Cerebellar cortex (tissue), 1 donor: Measurements from ENCODE around the gene SNAP91.

ENCODE experiments used
- DNase-seq: peaks from one replicate; pipeline ENCODE4 v3.0.0-alpha.2; 2015; ENCODE audit warnings: low spot score

Gene SNAP91

DNA sequence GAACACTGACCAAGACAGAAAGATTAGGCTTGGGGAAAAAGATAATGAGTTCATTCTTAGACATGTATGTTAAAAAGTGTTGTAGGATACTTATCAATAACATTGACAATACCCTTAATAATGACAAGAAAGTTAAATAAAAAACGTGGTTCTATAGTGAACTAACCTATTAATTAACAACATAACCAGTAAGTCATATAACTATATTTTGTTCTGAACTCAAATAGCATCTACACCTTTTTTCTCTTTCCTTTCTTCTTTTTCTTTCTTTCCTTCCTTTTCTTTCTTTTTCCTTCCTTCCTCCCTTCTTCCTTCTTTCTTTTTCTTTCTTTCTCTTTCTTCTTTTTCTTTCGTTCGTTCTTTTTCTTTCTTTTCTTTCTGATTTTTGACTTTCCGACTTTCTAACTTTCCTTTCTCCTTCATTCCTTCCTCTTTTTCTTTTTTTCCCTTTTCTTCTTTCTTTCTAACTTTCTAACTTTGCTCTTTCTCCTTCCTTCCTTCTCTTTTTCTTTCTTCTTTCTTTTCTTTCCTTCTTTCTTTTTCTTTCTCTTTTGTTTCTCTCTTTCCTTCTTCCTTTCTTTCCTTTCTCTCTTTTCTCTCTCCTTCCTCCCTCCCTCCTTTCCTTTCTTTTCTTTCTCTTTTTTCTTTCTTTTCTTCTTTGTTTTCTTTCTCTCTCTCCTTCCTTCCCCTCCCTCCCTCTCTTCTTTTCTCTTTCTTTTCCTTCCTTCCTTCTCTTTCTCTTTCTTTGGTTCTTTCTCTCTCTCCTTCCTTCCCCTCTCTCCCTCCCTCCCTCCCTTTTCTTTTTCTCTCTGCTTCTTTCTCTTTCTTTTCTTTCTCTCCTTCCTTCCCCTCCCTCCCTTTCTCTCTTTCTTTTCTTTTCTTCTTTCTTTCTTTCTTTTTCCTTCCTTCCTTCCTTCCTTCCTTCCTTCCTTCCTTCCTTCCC, 172.0 kb downstream of the SNAP91 start:
- DNase-seq: no peak

DNA sequence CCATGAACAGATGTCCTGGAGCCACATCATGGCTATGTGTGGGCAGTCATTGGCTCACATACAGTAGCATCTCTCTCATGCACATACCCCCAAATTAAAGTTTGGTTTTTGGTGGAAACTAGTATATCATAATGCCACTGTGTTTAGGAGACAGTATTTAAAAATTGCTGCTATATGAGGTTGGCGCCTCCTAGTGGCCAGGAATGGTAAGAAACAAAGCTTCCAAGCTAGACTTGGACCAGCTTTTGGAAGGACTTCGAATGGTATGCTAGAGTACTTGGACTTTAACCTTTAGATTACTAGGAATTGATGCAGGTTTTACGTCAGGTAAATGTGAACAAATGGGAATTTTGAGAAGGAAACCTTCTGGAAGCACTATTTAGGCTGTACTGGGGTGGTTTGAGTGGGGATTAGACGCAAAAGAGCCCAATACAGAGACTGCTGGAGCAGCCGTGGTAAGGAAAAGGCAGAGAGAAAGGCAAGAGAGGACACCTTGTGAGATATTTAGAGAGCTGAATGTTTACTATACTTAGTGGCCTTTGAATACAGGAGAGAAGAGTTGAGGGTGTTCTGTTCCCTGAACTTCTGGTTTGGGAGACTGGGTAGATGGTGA, 172.8 kb downstream of the SNAP91 start:
- peak; percentile 21 for DNase-seq

DNA sequence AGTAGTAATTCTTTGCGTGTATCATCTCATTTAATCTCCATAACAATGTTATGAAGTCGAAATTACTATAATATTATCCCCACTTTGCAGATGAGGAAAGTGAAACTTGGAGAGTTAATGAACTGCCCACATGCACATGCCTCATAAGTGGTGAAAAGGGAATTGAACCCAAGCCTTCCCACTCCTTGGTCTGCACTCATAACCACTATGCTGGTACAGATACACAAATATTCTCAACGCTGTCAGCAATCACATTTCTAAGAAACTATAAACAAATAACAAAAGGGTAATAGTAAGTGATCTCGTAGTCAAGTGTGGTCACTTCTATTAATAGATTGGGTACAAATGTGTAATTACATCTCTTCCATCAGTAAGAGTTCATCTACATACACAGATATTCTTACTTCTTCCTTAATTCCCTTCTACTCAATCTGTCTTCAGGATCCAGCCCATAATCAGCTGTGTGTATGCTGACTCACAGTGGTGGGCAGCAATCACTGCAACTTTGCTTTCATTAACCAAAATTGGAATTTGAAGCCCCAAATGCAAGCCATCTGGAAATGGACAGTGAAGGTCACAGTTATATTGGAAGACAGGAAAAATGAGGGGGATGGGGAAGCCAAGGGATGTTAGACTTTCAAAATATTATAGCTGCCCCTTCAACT, 190.0 kb downstream of the SNAP91 start:
- no peak for DNase-seq

DNA sequence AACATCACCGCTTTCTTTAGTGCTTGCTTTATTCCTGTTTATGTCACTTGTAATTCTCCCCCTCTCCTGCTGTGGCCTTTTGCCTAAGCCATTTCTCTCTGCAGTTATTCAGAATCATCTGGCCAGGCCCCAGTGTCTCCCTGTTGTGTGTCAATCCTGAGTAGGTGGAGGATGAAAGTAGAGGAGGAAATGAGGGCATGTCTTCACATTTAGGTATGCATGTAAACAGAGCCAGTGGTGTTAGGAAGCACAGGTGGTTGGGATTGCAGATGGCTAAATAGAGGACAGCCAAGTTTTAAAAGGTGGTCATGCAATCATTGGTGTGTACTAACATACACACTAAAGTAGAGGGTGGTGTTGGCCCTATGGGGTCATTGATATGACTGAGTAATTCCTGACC, 191.4 kb downstream of the SNAP91 start:
- DNase-seq: no peak

DNA sequence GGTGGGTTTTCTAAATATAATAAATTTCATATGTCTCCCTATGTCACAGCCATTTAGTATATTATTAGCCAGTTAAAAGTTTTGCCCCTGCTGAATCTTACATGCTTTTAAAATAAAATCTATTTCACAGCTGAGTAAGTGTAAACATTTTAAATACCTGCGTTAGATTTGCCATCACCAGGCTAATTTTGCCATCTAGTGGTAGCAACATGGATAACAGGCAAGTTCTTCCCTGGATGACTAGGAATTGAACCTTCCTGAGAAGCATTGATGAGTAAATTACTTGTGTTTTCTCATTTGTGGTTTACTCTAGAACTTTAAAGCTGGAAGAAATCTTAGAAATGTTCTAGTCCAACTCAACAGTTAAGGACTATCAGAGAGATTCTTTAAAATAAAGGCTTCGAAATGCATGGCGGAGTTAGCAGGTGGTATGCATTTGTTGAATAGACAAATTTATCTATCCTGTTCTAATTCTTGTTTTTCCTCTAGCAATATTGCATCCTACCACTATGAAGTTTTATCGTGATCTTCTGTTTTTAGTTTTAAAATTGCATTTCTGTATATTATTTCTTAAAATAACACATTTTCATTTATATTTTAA, 193.9 kb downstream of the SNAP91 start:
- peak; percentile 71 for DNase-seq

DNA sequence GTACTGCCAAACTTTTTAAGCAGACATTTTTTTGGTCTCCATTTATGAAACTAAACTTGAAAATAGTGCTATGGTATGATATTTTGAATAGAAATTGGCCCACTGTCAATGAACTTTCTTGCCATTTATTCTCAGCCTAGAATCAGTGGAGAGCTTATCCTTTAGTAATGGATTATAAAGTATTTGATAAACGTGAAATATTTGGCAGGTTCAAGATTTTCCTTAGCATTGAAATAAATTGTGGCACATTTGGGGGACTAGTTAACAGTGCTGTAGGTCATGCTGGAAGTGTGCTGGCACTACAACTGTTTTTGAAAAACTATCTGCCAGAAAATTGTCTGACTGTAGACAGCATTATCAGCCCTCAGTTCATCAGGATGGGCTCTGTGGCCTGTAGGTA, 194.4 kb downstream of the SNAP91 start:
- DNase-seq: no peak

DNA sequence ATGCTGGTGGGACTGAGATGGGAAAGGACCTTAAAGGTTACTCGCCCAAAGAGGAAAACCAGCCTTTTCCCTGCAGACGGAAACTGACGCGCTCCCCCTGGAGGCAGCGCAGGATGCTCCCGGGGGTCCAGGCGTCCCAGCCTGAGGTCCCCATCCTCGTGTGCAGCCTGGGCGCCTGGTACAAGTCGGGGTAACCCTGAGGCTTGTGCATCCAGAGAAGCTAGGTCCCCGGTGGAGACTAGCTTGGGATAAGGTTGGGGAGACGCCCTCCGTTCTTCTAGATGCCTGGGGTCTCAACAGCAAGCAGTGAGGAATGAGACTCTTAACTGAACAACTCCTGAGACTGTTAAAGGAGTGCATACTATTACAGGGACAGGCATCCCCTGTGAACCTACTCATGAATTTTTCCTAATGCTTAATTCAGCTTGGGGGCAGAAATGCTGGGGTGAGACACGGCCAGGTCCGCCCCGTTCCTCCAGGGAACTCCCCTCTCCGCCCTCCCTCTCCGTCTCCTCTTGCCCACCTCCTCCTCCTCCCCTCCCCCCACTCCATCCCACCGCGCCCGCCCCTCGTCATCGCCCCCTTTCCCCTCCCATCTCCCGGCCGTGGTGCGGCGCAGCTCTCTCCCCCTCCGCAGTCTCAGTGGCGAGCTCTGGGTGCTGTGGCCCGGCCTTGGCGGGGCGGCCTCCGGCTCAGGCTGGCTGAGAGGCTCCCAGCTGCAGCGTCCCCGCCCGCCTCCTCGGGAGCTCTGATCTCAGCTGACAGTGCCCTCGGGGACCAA, 196.8 kb downstream of the SNAP91 start, which contains the start of gene PRSS35:
Gene PRSS35, plus strand, starts transcription at position 634 of the 781 bp plus-strand sequence. CDS start 10,908 bp downstream, outside the sequence.
- peak; percentile 24 for DNase-seq

DNA sequence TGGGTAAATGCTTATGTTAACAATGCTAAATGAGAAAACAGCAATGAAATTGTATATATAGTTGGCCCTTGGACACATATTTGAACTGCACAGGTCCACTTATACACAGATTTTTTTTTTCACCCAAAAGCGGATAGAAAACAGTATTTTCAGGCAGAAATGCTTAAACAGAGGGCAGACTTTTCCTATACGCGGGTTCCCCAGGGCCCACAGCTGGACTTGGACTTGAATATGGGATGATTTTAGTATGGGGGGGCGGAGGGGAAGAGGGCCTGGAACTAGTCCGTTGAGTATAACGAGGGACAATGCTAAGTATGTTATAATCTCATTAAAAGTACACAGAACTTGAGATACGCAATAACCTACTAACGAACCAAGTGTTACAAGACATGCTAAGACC, 197.6 kb downstream of the SNAP91 start:
- DNase-seq: no peak

DNA sequence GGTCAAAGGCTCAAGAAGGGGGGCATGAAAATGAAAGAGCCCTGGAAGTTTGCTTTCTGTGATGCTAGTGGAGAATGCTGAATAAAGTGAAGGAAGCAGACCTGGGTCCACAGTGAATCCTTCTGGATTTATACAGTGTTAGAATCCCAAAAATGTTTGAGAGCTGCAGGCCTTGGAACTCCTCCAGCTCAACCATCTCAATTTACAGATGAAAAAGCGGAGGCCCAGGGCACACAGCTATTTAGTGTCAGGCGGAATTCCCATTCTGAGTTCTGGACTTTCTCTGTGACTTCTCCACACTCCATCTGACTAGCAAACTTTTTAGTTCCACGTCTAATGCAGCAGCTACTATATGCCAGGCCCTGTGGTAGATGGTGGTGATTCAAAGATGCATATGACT, 198.1 kb downstream of the SNAP91 start:
- DNase-seq: no peak

DNA sequence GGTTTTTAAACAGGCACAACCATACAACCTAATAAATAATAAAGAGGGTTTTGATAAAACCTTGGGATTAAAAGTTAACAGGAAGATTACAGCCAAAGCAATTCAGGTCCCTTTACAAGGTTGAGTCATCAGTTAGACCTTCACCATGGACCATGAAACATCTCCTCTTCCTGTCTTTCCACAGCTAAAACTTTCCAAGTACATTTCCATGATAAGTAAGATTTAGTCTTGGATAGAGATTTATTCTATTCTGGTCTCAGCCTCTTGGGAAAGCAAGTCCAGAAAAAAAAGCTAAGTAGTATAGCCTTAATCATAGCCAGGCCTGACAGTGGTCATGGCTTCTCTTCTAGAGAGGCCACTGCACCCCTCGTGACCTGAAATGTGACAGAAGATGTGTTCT, 199.5 kb downstream of the SNAP91 start:
- no peak for DNase-seq

DNA sequence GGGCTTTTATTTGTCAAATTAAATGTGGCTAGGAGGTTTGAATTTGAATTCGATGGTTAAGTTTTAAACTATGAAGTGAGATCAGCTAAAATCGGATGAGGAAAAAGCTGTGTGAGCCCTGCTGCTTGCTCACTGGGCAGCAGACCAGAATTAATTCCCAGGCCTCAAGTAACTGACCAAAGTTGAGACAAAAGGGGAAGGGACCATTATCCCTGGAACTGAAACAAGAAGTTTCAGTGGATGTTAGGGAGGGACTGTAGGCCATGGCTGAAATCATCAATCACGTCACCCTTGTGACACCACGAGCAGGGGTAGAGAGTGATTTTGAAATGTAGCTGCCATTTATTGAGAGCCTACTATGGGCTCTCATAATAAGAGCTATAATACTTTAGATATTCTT, 203.5 kb downstream of the SNAP91 start:
- DNase-seq: no peak
